Measurements from ENCODE around the gene TOPAZ1. TPM values are rescaled to one million over a fixed set of nuclear protein-coding genes. Genes with fewer than 3 reads are reported as not detected.

The TOPAZ1 gene
- total RNA-seq, 4 donors from 2014 or later, result not detected

GRCh38 chr3:44265815-44266214, 24.1 kb downstream of the TOPAZ1 start:
- Histone ChIP-seq H3K27ac (no peak overlapping the region), H3K36me3 (no peaks in the 10 kb centered on the region), H3K4me1 (no peaks in the 10 kb centered on the region), H3K4me3 (no peak overlapping the region), H3K27me3 (peaks cover 4% of the 10 kb centered on the region), H3K9me3 (no peaks in the 10 kb centered on the region)
- DNase-seq, result no peak
- intact Hi-C loops (cut with DNase I; ENCODE audit: low total_unique reads) (no loop called here), in situ Hi-C loops (cut with MboI; ENCODE audit: low pct_ligation_motif_present in 1 of 4, low pct_unique_long_range_greater_than_20kb in 1 of 4, low sequenced_read_pairs in 3 of 4) (no loop called here)
- no peak for TF ChIP-seq POLR2AphosphoS5 (IDR thresholded peaks at IDR 0.05)
- TF ChIP-seq CTCF (IDR thresholded peaks at IDR 0.05), result no peak
- TF ChIP-seq POLR2A (IDR thresholded peaks at IDR 0.05), result no peak
- TF ChIP-seq EP300 (IDR thresholded peaks at IDR 0.05; ENCODE audit: low read depth), result no peak
- 61 to 65% methylated on average over 3 of the region's 3 CpGs for WGBS, 2 donors (ENCODE audit: low coverage in 1 of 2)

GRCh38 chr3:44272191-44272590, 30.5 kb downstream of the TOPAZ1 start:
- in situ Hi-C loops (cut with MboI; ENCODE audit: low pct_ligation_motif_present in 1 of 4, low pct_unique_long_range_greater_than_20kb in 1 of 4, low sequenced_read_pairs in 3 of 4), result no loop called here
- Histone ChIP-seq H3K36me3 (no peaks in the 10 kb centered on the region), H3K27ac (no peak overlapping the region), H3K27me3 (no peaks in the 10 kb centered on the region), H3K4me3 (no peak overlapping the region), H3K9me3 (no peaks in the 10 kb centered on the region), H3K4me1 (no peaks in the 10 kb centered on the region)
- TF ChIP-seq CTCF (IDR thresholded peaks at IDR 0.05) (no peak), POLR2A (IDR thresholded peaks at IDR 0.05) (no peak), POLR2AphosphoS5 (IDR thresholded peaks at IDR 0.05) (no peak), EP300 (IDR thresholded peaks at IDR 0.05; ENCODE audit: low read depth) (no peak)
- intact Hi-C loops (cut with DNase I; ENCODE audit: low total_unique reads), result no loop called here
- whole genome bisulfite sequencing, 2 donors (ENCODE audit: low coverage in 1 of 2), result 76 to 88% methylated on average over 2 of the region's 2 CpGs
- DNase-seq, result no peak

- H3K4me3 ChIP-seq, result no peak overlapping the region
- 59 to 86% methylated on average over 1 of the region's 1 CpG for WGBS, 2 donors (ENCODE audit: low coverage in 1 of 2)
- no peaks in the 10 kb centered on the region for H3K36me3 ChIP-seq
- H3K27ac ChIP-seq, result no peak overlapping the region
- DNase-seq, result no peak
- TF ChIP-seq EP300 (IDR thresholded peaks at IDR 0.05; ENCODE audit: low read depth), result no peak
- TF ChIP-seq POLR2A (IDR thresholded peaks at IDR 0.05), result no peak
- TF ChIP-seq POLR2AphosphoS5 (IDR thresholded peaks at IDR 0.05), result no peak
- TF ChIP-seq CTCF (IDR thresholded peaks at IDR 0.05), result no peak
- H3K4me1 ChIP-seq, result no peaks in the 10 kb centered on the region
- H3K27me3 ChIP-seq, result peaks cover 8% of the 10 kb centered on the region
- intact Hi-C loops (cut with DNase I; ENCODE audit: low total_unique reads), result no loop called here
- no peaks in the 10 kb centered on the region for H3K9me3 ChIP-seq
- in situ Hi-C loops (cut with MboI; ENCODE audit: low pct_ligation_motif_present in 1 of 4, low pct_unique_long_range_greater_than_20kb in 1 of 4, low sequenced_read_pairs in 3 of 4), result no loop called here
Observed at GRCh38 chr3:44277925-44278324, 36.2 kb downstream of the TOPAZ1 start.

- H3K4me1 ChIP-seq, result no peaks in the 10 kb centered on the region
- H3K27me3 ChIP-seq, result peaks cover 8% of the 10 kb centered on the region
- in situ Hi-C loops (cut with MboI; ENCODE audit: low pct_ligation_motif_present in 1 of 4, low pct_unique_long_range_greater_than_20kb in 1 of 4, low sequenced_read_pairs in 3 of 4) (no loop called here), intact Hi-C loops (cut with DNase I; ENCODE audit: low total_unique reads) (no loop called here)
- no peak overlapping the region for H3K27ac ChIP-seq
- no peak for DNase-seq
- WGBS, 2 donors (ENCODE audit: low coverage in 1 of 2), result 93% methylated on average over 3 of the region's 3 CpGs; no CpG with 5 or more reads in 1 of the 2 donors
- no peaks in the 10 kb centered on the region for H3K36me3 ChIP-seq
- H3K9me3 ChIP-seq, result no peaks in the 10 kb centered on the region
- no peak overlapping the region for H3K4me3 ChIP-seq
- TF ChIP-seq POLR2AphosphoS5 (IDR thresholded peaks at IDR 0.05) (no peak), EP300 (IDR thresholded peaks at IDR 0.05; ENCODE audit: low read depth) (no peak), POLR2A (IDR thresholded peaks at IDR 0.05) (no peak), CTCF (IDR thresholded peaks at IDR 0.05) (no peak)
Observed at GRCh38 chr3:44280077-44280476, 38.4 kb downstream of the TOPAZ1 start.

All from transverse colon (tissue), 4 donors.